GM19395 (cell line): ENCODE data around the gene SAFB.

Experiments
- ATAC-seq: cut with Tn5 transposase; IDR thresholded peaks from one replicate; pipeline ENCODE4 v1.9.1; 2021; ENCODE audit warnings: mild to moderate bottlenecking, moderate library complexity; ENCODE audit not compliant: unreplicated experiment

The SAFB gene

DNA sequence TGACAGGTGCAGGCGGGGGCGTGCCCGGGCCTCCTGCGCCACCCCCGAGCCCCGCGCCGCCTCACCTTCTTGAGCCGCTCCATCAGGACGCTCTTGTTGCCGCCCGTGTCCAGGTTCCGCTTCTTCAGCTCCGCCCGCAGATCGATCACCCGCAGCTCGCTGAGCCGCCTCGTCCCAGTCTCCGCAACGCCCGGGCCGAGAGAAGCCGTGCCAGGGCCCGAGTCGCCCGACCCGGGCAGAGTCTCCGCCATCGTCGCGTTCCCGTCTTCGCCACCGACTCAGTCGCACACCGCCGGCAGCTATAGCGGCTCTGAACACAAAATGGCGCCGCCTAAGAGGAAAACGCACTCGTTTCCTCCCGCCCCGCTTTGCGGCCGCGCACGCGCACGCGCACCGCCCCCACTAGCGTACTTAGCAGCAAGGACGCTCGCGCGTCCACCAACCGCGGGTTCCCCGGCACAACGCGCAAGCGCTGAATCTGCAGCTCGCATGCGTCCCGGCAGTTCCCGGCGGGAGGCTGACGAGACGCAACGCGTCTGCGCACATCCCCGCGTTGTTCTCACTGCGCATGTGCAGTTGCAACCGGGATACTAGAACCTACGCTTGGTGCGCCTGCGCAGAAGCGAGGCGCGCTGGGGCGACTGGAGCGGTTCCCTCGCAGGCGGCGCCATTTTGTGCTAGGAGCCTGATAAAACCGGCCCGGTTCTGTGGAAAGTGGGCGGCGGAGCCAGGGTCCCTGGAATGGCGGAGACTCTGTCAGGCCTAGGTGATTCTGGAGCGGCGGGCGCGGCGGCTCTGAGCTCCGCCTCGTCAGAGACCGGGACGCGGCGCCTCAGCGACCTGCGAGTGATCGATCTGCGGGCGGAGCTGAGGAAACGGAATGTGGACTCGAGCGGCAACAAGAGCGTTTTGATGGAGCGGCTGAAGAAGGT, at the start of gene SAFB, which contains the start of gene SAFB2:
Gene SAFB, plus strand, starts transcription at position 619 of the 932 bp plus-strand sequence. Its CDS starts 123 bp downstream, at position 742.
Gene SAFB2, minus strand, starts transcription at position 312 of the 932 bp plus-strand sequence. Its CDS starts 61 bp downstream, at position 251.
- ATAC-seq: peak; percentile 72

GRCh38 chr19:5575590-5575989, 47.3 kb upstream of the SAFB start:
- no peak for ATAC-seq

DNA sequence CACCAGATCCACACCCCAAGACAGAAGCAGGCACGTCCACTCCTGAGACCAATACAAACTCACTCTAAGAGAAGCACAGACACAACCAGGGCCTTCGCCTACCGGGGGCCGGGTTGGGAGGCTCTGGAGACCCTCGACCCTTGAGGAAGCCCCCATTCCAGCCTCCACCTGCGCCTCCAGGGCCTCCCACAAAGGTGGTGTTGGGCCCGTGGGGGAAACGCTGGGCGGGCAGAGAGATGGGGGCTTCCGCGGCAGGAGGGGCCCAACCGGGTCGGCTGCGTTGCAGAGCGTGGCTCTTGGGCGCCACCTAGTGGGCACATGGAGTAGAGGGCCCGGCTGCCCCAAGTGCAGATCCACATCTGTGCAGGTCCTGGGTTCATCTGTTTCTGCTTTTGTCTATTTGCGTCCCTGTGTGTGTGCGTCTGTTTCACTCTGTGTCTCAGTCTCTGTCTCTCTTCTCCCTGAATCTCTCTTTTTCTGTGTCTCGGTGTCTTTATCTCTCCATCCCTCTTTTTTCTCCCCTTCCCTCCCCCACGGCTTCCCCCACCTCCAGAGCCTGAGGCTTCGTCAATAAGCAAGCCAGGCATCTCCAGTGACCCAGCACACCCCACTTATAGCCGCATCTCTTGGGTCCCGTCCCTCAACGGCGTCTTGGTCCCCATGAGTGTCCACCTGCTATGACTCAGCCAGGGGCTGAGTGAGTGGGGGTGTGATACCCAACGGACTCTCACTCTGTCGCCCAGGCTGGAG, 44.6 kb upstream of the SAFB start:
- no peak for ATAC-seq

DNA sequence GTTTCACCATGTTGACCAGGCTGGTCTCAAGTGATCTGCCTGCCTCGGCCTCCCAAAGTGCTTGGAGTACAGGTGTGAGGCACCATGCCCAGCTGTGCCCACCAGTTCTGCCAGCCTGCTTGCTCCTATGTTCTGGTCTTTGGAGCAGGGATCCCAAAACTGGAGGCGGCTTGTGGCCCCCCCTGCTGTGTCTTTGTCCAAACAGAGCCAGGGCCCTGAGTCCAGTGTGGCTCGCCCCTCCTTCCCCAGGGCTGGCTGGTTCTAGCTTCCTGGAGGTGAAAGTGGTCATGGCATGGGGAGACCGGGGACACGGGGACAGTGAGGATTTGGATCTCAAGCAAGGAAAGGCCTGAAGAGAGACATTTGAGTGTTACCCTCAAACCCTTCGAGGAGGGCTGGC, 43.6 kb upstream of the SAFB start:
- ATAC-seq: no peak

DNA sequence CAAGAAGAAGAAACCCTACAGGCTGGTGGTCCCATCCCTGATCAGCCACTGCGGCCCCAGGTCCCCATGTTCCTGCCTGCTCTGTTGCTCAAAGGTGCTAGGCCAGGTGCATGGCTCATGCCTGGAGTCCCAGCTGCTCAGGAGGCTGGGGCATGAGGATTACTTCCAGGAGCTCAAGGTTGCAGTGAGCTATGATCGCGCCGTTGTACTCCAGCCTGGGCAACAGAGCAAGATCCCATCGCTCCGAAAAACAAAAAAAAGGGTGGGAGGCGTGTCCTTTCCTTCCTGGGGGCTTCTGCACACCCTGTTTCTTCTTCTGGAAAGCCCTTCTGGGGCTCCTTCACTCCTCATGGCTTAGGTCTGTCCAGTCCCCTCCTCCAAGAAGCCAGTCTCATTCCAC, 43.2 kb upstream of the SAFB start:
- ATAC-seq: no peak

DNA sequence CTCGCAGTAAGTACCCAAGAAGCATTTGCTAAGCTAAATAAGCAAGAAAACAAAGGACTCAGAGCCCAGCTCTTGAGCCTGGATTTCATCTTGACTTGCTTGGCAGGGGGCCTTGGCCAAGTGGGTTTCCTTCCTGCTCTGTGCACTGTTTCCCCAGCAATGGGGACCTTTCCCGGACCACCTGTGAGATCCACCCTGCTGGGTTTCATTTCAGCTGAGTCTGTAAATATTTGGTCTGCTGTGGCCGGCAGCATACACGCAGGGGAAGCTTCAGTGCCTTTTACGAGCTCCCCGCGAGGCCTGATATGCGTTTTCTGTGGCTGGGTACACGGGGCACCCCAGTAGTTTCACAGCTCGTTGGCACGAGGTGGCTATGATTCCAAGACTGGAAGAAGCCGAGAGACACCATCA, 42.7 kb upstream of the SAFB start:
- ATAC-seq: no peak

- ATAC-seq: no peak
Observed at GRCh38 chr19:5585461-5586299, 37.2 kb upstream of the SAFB start.

- ATAC-seq: no peak
Observed at GRCh38 chr19:5586300-5587070, 36.4 kb upstream of the SAFB start.

DNA sequence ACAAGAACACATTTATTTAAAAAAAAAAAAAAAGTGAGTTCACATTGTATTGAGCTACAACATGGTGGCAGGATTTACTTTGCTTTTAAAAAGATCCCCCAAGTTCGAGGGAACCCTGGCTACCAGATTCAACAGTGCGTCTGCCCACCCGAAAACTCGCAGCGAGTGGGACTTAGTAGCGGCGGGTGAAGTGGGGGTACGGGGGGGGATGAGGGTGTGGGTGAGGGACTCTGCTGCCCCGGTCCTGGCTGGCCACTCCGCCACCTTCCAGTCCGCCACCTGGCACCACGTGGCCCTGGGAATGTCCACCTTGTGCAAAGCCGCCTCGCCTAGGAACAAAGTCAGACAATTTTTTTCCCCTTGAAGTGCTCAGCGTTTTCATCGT, 35.8 kb upstream of the SAFB start:
- no peak for ATAC-seq

DNA sequence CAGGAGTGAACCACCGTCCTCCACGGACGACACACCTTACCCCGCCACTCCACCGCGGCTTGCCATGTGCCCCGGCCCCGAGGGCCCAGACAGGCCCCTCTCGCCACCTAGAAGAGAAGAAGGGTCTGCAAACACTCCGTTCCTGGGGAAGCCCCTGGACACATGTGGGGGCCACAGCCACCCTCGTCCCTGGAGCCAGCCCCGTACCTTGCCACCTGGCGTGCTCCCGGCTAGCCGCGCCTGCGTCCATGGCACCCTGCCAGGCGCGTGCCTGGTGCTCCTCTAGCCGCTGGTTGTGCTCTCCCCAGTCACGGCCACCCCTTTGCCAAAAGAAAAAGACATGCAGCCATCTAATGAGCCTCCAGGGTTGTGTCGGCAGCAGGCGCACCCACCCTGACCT, 35.2 kb upstream of the SAFB start:
- ATAC-seq: no peak

DNA sequence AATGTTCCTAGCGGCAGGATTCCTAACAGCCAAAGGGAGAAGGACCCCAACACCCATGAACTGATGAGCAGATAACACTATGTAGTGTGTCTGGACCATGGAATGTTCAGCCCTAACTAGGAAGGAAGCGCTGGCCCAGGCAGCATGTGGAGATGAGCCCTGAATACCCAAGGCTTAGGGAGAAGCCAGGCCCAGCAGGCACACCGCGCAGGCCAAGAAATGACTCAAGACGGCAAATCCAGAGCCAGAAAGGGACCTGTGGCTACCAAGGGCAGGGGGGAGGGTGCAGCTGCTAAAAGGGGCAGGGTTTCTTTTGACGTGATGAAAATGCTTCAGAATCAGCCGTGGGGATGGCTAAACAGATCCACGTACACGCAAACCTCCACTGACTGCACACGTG, 34.4 kb upstream of the SAFB start:
- no peak for ATAC-seq

GRCh38 chr19:5588906-5589676, 33.8 kb upstream of the SAFB start:
- ATAC-seq: no peak

- no peak for ATAC-seq
Observed at GRCh38 chr19:5590151-5590864, 32.6 kb upstream of the SAFB start.

DNA sequence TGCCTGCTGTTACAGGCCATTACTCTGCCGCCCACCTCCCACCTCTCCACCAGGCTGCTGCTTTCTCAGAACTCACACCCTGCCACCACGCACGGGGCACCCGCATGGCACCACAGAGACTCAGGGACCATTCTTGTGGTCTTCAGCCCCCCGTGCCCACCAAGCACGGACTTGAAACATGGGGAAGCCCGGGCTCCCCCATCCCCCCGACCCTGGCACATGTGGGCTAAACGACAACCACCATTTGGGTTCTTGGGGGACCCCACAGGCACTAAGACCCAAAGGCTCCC, 32.1 kb upstream of the SAFB start:
- ATAC-seq: no peak

DNA sequence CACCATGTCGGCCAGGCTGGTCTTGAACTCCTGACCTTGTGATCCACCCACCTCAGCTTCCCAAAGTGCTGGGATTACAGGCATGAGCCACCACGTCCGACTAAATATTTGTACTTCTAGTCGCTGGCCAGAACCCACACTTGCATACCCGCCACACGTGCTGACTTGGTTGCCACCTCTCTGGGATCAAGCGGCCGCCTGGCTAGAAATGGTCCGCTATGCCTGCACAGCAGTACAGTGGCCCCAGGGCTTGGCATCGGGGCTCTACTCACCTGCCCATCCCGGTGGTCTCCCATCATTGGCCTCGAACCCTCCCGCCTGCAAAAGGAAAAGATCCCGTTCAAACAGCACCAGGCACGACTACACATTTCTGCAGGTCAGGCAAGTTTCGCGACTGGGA, 31.4 kb upstream of the SAFB start:
- no peak for ATAC-seq

GRCh38 chr19:5592531-5593342, 30.1 kb upstream of the SAFB start:
- no peak for ATAC-seq

DNA sequence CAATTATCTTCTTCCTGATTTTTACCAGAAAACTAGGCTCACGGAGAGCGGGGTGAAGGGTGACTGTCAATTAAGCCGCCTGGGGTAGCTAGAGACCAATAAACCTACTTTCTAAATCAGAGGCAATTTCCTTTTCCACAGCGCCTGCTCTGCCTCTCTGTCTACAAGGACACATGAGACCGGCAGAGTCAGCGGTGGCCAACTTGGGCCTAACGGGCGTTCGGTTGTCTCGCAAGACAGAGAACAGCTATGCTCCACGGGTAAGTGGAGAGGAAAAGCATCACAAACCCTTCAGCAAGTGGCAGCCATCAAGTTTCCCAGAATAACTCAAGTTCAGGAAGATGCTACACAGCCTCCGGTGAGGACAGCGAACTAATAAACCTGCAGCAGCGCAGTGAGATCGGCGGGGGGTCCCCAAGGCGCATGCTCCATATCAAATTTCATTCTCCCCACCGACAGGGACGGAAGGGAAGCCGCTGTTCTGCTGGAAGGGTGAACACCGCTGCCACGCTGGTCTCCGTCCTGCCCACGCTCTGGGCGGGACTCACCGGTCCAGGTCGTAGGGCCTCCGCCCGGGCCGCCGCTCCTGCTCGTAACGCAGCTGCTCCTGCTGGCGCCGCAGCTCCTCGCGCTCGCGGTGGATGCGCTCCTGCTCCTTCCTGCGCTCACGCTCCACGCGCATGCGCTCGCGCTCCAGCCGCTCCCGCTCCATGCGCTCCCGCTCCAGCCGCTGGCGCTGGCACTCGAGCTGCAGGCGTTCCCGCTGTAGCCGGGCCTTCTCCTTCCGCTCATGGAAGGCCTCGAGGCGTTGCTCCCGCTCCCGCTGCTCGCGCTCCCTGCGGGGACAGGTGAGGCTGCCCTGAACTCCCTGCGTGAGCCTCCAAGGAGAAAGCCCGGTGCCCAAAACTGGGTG, 29.3 kb upstream of the SAFB start:
- no peak for ATAC-seq
